ACC112 (cell line): ENCODE results near the gene STUB1.
A peak's percentile ranks its signal among the peaks of the same experiment; 100 is the strongest.

ENCODE experiments used
- H2AFZ ChIP-seq: fragments of 200-600 bp; sonication (generic); one replicate; pipeline ENCODE4 v1.6.0; 2017; ENCODE audit warnings: antibody characterized with exemption, low read length; ENCODE audit not compliant: unreplicated experiment
- H3K27ac ChIP-seq: fragments of 200-600 bp; sonication (generic); 2 replicates; pipeline ENCODE4 v1.5.1; 2014; ENCODE audit warnings: low read depth, mild to moderate bottlenecking, antibody characterized with exemption, low read length, moderate library complexity
- H3K27me3 ChIP-seq: fragments of 200-600 bp; sonication (generic); 2 replicates; pipeline ENCODE4 v1.6.1; 2014; ENCODE audit warnings: mild to moderate bottlenecking, antibody characterized with exemption, low read length, moderate library complexity, mixed read lengths; ENCODE audit not compliant: insufficient read depth
- H3K36me3 ChIP-seq: fragments of 200-600 bp; sonication (generic); 2 replicates; pipeline ENCODE4 v1.6.1; 2016; ENCODE audit warnings: mild to moderate bottlenecking, antibody characterized with exemption, low read length, moderate library complexity, mixed read lengths; ENCODE audit not compliant: insufficient read depth
- H3K4me1 ChIP-seq: fragments of 200-600 bp; sonication (generic); one replicate; pipeline ENCODE4 v1.6.1; 2016; ENCODE audit warnings: low read length, mixed read lengths; ENCODE audit not compliant: insufficient read depth, unreplicated experiment, control insufficient read depth
- H3K4me3 ChIP-seq: fragments of 200-600 bp; sonication (generic); 2 replicates; pipeline ENCODE4 v1.5.1; 2014; ENCODE audit warnings: mild to moderate bottlenecking, low read depth, low read length
- H3K79me2 ChIP-seq: fragments of 200-600 bp; sonication (generic); one replicate; pipeline ENCODE4 v1.6.0; 2016; ENCODE audit warnings: low read length; ENCODE audit not compliant: control insufficient read depth, unreplicated experiment, insufficient read depth

Gene STUB1

GRCh38 chr16:636206-637080 lies 43.8 kb upstream of the STUB1 start, which contains the start of gene METTL26:
Gene METTL26 (minus strand): TSS chr16:636305. CDS start chr16:636290, 15 bp downstream.
- H3K4me1 ChIP-seq = peaks cover 9% of the 10 kb centered on the region
- peak within 1 kb of the TSS; percentile 79 for H2AFZ ChIP-seq
- H3K27me3 ChIP-seq = no peaks in the 10 kb centered on the region
- peaks cover 3% of the 10 kb centered on the region; the same call in 1 of the 2 replicates for H3K36me3 ChIP-seq
- peaks cover 10% of the 10 kb centered on the region for H3K79me2 ChIP-seq
- H3K4me3 ChIP-seq = peak within 1 kb of the TSS; percentile 93
- peak within 1 kb of the TSS; percentile 87 for H3K27ac ChIP-seq

GRCh38 chr16:637081-638018 lies 42.9 kb upstream of the STUB1 start:
- peaks cover 3% of the 10 kb centered on the region; the same call in 1 of the 2 replicates for H3K36me3 ChIP-seq
- H3K4me3 ChIP-seq = peak overlapping the region; percentile 93
- no peaks in the 10 kb centered on the region for H3K27me3 ChIP-seq
- peak overlapping the region; percentile 87 for H3K27ac ChIP-seq
- H2AFZ ChIP-seq = peak overlapping the region; percentile 79
- peaks cover 9% of the 10 kb centered on the region for H3K4me1 ChIP-seq
- H3K79me2 ChIP-seq = peaks cover 11% of the 10 kb centered on the region

- Histone ChIP-seq H3K27ac (no peak overlapping the region), H3K4me1 (peaks cover 9% of the 10 kb centered on the region), H3K79me2 (peaks cover 17% of the 10 kb centered on the region), H3K27me3 (no peaks in the 10 kb centered on the region), H2AFZ (no peak overlapping the region), H3K36me3 (peaks cover under 1% of the 10 kb centered on the region; the same call in 1 of the 2 replicates), H3K4me3 (no peak overlapping the region)
These were observed 42.1 kb upstream of the STUB1 start for GRCh38 chr16:638034-638543.

GRCh38 chr16:638836-639235 lies 41.4 kb upstream of the STUB1 start:
- no peak overlapping the region for H2AFZ ChIP-seq
- H3K27me3 ChIP-seq = no peaks in the 10 kb centered on the region
- H3K27ac ChIP-seq = no peak overlapping the region
- H3K4me1 ChIP-seq = peaks cover 9% of the 10 kb centered on the region
- peaks cover 19% of the 10 kb centered on the region for H3K79me2 ChIP-seq
- no peak overlapping the region for H3K4me3 ChIP-seq
- H3K36me3 ChIP-seq = no peaks in the 10 kb centered on the region

DNA sequence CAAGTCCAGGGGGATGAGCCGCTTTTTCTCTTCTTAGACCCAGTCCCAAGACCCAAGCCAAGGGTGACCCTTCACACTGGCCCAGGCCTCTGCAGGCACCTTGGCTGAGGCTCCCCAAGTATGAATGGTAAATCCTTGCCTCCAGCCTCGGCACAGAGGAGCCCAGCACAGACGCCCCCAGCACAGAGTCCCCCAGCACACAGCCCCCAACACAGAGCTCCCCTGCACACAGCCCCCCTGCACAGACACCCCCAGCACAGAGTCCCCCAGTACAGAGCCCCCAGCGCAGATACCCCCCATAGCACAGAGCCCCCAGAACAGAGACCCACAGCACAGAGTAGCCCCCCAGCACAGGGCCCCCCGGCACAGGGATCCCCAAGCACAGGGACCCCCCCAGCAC lies 39.6 kb upstream of the STUB1 start:
- H3K27me3 ChIP-seq = no peaks in the 10 kb centered on the region
- H3K4me3 ChIP-seq = peak overlapping the region; percentile 83; the same call in 1 of the 2 replicates
- H2AFZ ChIP-seq = no peak overlapping the region
- peaks cover 12% of the 10 kb centered on the region for H3K79me2 ChIP-seq
- no peak overlapping the region for H3K27ac ChIP-seq
- H3K36me3 ChIP-seq = no peaks in the 10 kb centered on the region
- H3K4me1 ChIP-seq = peaks cover 8% of the 10 kb centered on the region

DNA sequence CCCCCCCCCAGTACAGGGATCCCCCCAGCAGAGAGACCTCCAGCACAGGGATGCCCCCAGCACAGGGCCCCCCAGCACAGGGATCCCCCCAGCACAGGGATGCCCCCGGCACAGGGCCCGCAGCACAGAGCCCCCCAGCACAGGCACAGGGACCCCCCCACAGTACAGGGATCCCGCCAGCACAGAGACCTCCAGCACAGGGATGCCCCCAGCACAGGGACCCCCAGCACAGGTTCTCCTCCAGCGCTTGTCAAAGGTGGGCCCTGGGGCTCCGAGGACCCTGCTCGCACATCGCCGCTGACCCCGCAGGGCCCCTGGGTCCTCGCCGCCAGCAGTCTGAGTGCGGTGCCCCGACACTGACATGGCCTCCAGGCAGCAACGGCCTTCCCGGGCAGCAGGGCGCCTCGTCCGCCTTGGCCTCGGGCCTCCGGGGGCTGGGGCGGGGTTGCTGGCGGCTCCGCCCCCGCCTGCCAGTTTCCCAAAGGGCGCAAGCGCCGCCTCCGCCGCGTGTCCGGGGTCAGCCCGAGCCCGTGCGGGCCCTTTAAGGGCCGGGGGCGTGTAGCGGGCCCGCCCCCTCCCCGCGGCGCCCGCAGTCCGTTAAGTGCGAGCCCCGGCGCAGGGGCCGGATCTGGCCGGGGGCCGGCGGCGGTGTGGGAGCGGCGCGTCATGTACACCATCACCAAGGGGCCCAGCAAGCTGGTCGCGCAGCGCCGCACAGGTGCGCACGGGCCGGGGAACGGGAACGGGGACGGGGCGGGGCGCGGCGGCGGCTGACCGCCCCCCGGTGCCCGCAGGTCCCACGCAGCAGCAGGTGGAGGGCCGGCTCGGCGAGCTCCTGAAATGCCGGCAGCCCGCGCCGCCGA lies 38.7 kb upstream of the STUB1 start, which contains the start of gene MCRIP2:
MCRIP2 (plus strand) TSS at position 503 of the 863 bp plus-strand sequence; CDS start at position 667, 164 bp downstream.
- Histone ChIP-seq H3K36me3 (no peaks in the 10 kb centered on the region), H3K4me3 (peak within 1 kb of the TSS; percentile 83), H3K4me1 (peaks cover 15% of the 10 kb centered on the region), H3K27ac (no peak within 1 kb of the TSS), H3K27me3 (no peaks in the 10 kb centered on the region), H2AFZ (peak within 1 kb of the TSS; percentile 21), H3K79me2 (peaks cover 12% of the 10 kb centered on the region)

DNA sequence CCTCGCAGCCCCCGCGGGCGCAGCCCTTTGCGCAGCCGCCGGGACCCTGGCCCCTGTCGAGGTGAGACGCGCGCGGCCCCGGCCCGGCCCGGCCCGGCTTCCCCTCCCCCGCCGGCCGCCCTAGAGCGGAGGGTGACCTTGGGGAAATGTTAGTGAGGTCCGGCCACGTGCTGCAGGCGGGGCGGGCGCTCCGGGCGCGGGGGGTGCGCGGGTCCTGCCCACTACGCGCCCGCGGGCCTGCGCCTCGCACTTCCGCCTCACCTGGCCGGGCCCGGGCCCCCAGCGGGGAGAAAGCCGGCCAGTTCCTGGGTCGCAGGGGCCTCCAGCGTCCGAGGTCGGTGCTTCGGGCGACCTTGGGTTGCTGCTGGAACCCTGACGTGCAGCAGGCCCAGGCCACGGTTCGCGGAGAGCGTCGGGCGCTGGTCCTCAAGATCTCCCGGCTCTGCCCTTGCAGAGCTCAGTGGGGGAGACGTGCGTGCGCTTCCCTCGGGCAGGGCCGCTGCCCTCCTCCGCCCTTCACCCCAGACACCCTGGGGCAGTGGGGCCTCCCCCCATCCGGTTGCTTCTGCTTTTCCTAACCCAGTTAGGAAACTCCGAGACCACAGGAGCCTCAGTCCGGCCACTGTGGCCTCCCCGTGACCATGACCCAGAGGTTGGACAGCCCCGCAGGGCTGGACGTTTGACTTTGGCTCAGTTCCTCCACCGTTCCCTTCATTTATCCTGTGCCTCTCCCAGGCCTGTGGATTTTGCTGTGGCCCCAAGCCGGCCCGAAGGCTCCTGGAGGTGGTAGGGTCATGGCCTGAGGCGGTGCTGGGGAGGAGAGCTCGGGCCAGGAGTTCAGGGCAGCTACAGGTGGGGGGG lies 37.8 kb upstream of the STUB1 start:
- H2AFZ ChIP-seq = peak overlapping the region; percentile 21
- peak overlapping the region; percentile 83 for H3K4me3 ChIP-seq
- no peaks in the 10 kb centered on the region for H3K27me3 ChIP-seq
- no peaks in the 10 kb centered on the region for H3K36me3 ChIP-seq
- H3K4me1 ChIP-seq = peaks cover 14% of the 10 kb centered on the region
- H3K79me2 ChIP-seq = peaks cover 12% of the 10 kb centered on the region
- no peak overlapping the region for H3K27ac ChIP-seq

- H3K27me3 ChIP-seq = no peaks in the 10 kb centered on the region
- peaks cover 12% of the 10 kb centered on the region for H3K79me2 ChIP-seq
- H3K4me3 ChIP-seq = peak overlapping the region; percentile 83
- no peak overlapping the region for H2AFZ ChIP-seq
- peaks cover 17% of the 10 kb centered on the region for H3K4me1 ChIP-seq
- no peak overlapping the region for H3K27ac ChIP-seq
- H3K36me3 ChIP-seq = no peaks in the 10 kb centered on the region
These were observed 37.2 kb upstream of the STUB1 start for GRCh38 chr16:643050-643368.

- Histone ChIP-seq H3K4me3 (no peak overlapping the region), H2AFZ (no peak overlapping the region), H3K36me3 (no peaks in the 10 kb centered on the region), H3K27ac (no peak overlapping the region), H3K4me1 (peaks cover 17% of the 10 kb centered on the region), H3K27me3 (no peaks in the 10 kb centered on the region), H3K79me2 (peaks cover 12% of the 10 kb centered on the region)
These were observed 35.7 kb upstream of the STUB1 start for GRCh38 chr16:644556-644955.
